Activated gamma-delta T cell treated with Interleukin-2 at 50 U/mL for 16 hours (primary cell): Measurements from ENCODE around the gene RAN.
A peak's percentile ranks its signal among the peaks of the same experiment; 100 is the strongest.
"Not testable (repeated sequence)": the region's sequence is repeated elsewhere in the genome, so short reads cannot be mapped to it uniquely, and the experiment has no call there.

ENCODE experiments used
- DNase-seq: peaks from one replicate; pipeline ENCODE4 v3.0.0-alpha.2; 2020

Gene RAN

DNA sequence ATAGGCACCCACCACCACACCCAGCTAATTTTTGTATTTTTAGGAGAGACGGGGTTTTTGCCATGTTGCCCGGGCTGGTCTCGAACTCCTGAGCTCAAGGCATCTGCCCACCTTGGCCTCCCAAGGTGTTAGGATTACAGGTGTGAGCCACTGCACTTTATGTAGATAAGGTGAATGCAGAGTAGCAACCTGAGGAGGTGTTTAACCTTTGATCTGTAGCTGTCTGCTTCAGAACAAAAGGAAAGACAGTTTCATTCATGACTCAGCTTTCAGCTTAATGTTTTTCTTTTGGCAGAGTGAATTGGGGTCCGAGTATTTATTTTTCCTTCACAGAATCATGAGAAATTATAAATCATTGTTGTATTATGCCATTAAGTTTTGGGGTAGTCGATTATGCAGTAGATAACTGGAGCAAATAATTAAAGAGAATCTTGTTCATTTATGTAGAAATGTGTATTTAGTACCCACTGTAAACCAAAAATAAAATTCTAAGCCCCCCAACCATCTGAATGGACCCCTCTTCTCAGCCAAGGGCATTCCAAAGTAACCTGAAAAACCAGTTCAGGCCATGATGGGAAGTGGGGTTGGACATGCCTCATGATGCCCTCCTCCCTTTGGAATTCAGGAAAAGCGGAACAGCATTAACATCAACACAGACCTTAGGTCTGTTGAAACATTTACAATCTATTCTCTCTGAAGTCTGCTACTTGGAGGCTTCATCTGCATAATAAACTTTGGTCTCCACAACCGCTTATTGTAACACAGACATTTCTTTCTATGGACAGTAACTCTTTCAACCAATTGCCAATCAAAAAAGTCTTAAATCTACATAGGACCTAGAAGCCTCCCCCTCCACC, 22.1 kb upstream of the RAN start:
- no peak for DNase-seq

- DNase-seq, result no peak
Measured at GRCh38 chr12:130850418-130851021, 21.3 kb upstream of the RAN start.

DNA sequence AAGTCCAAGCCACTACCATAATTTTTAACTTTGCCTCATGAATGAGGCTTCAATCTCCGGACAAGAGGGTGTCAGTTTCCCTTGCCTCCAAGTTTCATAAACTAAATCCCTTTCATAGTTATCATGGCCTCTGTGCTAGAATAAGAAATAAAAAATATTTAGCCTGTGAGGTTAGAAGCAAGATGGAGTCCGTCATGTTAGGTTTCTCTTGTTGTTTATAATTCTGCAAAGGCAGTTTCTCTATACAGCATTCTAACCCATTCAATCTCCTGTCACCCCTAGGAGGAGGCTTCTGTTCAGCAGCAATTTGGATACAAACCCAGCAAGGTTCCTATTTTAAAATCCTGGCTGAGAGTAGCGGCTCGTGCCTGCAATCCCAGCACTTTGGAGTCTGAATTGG, 15.8 kb upstream of the RAN start:
- no peak for DNase-seq

DNA sequence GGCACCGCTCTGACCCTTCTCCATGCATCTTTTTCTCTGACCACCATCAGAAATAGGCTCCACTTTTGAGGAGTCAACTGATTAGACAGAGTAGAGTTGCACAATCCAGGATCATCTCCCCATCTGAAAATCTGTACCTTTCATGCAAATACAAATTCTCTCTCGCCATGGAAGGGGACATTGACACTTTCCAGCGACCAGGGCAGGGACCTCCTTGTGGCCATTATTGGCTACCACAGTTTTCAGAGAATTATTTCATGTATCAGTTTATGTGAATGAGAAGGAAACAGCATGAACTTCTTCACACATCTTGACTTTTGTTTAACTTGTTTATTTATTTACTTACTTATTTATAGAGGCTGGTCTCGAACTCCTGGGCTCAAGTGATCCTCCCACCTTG, 13.8 kb upstream of the RAN start:
- DNase-seq, result no peak

DNA sequence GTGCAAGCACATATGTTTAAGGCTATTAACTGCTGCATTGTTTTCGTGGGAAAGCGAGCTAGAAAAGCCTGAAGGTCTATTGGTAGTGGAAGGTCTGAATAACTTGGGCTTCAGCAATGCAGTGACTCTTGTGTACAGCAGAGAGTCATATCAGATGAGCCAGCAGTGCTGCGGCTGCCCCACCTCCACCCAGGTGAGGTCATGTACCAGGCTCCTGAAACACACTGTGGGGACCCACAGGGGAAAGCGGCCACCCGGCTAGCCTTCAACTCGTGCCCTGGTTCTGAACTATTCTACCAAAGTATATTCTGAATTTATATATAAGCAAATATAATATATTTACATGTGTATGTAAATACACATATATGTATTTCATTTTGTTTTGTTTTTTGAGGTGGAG, 12.7 kb upstream of the RAN start:
- DNase-seq, result no peak

- DNase-seq, result no peak
Measured at GRCh38 chr12:130860311-130860710, 11.6 kb upstream of the RAN start.

GRCh38 chr12:130862161-130862560, 9.7 kb upstream of the RAN start:
- no peak for DNase-seq

- DNase-seq, result not testable (repeated sequence)
Measured at GRCh38 chr12:130862771-130863170, 9.1 kb upstream of the RAN start.

DNA sequence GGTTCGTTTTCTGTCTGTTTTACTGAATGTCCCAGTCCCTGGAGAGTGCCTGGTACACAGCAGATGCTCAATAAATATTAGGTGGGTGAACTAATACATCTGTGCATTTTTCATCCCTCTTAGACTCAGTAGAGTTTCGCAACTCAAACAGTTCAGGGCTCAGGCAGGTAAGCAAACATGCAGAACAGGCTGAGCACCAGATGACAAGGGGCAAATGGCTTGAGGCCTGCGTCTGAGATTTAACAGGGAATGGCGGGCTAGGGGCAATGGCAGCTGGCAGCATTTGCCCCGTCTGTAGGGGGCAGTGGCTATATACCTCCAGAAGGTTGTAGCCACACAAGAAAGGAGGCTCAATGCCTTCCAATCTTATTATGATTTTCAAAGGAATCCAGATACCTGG, 8.6 kb upstream of the RAN start:
- no peak for DNase-seq

GRCh38 chr12:130868412-130868811, 3.5 kb upstream of the RAN start:
- no peak for DNase-seq

DNA sequence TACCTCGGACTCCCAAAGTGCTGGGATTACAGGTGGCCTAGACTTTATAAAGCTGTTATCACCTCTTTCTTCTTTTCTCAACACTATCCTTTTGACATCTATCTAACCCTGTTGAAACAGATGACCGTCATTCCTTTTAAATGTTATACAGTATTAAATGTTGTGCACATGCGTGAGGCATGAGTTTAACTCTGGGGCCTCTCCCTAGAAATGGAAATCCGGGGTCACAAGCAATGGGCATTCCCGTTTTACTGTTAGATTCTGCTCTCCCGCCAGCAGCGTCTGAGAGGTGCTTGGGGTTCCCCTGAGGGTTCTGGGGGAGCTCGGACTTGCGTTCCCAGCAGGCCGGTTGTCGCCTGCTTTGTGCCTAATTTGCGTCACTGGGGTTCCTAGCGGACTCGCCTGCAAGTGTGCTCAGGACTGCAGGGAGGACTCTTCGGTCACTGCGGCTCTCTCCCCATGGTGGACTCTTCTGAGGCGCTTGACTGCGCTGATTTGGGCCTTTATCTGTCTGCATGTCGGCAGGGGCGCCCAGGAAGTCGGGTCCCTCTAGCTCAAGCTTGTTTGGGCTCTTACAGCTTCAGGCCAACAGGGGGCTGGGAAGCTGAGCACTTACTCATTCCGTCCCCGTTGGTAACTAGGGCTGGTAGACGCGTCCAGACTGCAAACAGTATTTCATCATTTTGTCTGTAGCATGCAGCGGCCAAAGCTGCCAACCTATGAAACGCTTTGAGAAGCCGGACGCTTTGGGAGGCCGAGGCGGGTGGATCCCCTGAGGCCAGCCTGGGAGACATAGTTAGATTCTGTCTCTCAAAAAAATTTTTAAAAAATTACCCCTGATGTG, 1.2 kb upstream of the RAN start:
- DNase-seq, result peak; percentile 58

- DNase-seq, result peak; percentile 40
Measured at GRCh38 chr12:130872179-130873096, 572 bp downstream of the RAN start.

DNA sequence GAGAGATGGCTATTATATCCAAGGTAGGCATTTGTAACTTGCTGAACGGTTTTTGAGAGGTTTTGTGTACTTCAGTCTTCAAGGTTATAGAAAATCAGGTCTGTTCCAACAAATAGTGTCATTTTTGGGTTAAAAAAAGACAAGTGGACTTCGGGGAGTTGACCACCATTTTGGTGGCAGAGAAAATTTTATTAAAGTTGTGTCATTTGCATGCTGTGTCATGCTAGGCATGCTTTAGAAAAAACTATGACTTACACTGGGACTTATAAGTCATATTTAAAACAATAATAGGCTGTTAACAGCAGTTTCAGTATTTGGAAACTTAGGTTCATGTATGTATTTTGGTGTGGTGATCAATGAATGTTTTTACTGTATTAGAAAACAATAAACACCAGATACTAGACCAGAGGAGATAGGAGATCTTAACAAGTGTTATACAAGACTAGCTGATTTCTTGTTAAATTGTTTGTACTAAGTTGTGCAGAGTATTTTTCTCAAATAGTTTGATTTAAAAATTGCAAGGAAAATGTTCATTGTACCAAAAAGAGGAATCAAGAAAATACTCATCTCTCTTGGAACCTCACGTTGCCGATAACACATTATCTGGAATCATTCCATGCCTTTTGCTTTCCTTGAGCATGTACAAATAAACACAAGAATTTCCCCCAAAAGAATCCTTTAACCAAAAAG, 1.4 kb downstream of the RAN start:
- DNase-seq, result no peak

DNA sequence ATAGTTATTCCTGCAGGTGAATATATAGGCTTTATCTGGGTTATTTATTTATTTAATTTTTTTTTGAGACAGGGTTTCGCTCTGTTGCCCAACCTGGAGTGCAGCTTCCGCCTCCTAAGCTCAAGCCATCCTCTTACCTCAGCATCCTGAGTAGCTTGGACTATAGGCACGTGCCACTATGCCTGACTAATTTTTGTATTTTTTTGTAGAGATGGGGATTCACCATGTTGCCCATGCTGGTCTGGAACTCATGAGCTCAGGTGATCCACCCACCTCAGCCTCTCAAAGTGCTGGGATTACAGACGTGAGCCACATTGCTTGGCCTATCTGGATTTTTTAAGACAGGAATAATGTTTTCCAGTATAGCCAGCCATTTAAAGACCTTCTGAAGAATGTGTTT, 2.0 kb downstream of the RAN start:
- no peak for DNase-seq

- no peak for DNase-seq
Measured at GRCh38 chr12:130874696-130875095, 2.8 kb downstream of the RAN start.

DNA sequence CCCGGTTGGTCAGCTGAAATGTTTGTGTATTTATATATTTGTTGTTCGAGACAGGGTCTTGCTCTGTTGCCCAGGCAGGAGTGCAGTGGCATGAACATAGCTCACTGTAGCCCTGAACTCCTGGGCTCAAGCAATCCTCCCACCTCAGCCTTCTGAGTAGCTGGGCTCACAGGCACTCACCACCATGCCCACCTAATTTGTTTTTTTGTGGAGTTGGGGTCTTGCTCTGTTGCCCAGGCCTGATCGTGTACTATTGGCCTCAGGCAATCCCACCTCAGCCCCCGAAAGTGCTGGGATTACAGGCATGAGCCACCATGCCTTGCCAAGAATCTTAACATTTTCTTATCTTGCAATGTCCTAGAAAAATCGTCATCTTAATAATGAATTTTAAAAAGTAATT, 3.3 kb downstream of the RAN start:
- no peak for DNase-seq

- not testable (repeated sequence) for DNase-seq
Measured at GRCh38 chr12:130875708-130876107, 3.8 kb downstream of the RAN start.

- DNase-seq, result no peak
Measured at GRCh38 chr12:130876297-130876696, 4.4 kb downstream of the RAN start.

GRCh38 chr12:130876758-130877157, 4.9 kb downstream of the RAN start:
- no peak for DNase-seq

DNA sequence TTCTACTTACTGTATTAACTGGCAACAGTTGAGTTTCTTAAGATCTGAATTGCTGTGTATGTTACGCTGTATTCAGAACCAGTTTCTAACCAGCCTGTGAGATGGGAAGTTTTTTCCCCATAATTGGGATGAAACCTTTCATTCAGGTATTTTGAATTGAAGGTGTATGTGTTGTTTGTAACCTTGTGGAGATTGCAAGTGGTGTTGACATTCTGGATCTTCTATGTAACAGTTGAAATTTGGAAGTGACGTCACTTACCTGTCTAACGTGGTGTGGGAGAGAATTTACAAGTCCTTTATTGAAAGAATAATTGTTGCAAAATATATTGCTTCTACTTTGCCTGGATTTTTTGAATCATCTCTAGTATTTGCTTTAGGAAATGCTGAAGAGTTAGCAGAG, 5.5 kb downstream of the RAN start:
- no peak for DNase-seq

- no peak for DNase-seq
Measured at GRCh38 chr12:130878193-130879185, 6.6 kb downstream of the RAN start.
